Cerebellar cortex (tissue), 1 donor: ENCODE results near the gene TWIST1.

Experiments
- DNase-seq: peaks from one replicate; pipeline ENCODE4 v3.0.0-alpha.2; 2015; ENCODE audit warnings: low spot score

TWIST1 gene

GRCh38 chr7:19117091-19117869 is at the start of gene TWIST1:
Gene TWIST1, minus strand, starts transcription at chr7:19117636. Its CDS starts 315 bp downstream, at chr7:19117321.
- DNase-seq, result no peak

GRCh38 chr7:19161671-19162070 is 44.2 kb upstream of the TWIST1 start:
- DNase-seq, result no peak

DNA sequence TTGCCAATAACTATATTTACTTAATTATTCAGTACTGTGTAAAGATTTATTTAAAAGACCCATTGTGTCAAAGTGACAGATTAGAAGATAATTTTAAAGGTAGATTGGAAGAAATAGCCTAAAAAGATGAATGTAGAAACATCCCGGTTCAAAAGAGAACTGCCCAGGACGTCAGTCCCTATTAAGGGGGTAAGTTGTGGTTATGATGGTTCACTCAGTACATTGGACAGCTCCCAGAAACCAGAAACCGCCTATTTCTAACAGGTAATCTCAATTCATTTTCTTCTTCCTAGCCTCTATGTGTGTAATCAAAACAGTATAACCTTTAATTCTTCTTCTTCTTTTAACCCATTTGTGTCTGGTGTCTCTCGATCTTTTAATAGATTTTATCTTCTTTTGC is 29.3 kb upstream of the TWIST1 start:
- DNase-seq, result no peak

GRCh38 chr7:19145434-19146115 is 28.1 kb upstream of the TWIST1 start:
- no peak for DNase-seq

- no peak for DNase-seq
Observed at GRCh38 chr7:19144661-19145433, 27.4 kb upstream of the TWIST1 start, which contains the start of gene FERD3L. Gene FERD3L, minus strand, starts transcription at chr7:19145421. Its CDS starts 59 bp downstream, at chr7:19145362.

DNA sequence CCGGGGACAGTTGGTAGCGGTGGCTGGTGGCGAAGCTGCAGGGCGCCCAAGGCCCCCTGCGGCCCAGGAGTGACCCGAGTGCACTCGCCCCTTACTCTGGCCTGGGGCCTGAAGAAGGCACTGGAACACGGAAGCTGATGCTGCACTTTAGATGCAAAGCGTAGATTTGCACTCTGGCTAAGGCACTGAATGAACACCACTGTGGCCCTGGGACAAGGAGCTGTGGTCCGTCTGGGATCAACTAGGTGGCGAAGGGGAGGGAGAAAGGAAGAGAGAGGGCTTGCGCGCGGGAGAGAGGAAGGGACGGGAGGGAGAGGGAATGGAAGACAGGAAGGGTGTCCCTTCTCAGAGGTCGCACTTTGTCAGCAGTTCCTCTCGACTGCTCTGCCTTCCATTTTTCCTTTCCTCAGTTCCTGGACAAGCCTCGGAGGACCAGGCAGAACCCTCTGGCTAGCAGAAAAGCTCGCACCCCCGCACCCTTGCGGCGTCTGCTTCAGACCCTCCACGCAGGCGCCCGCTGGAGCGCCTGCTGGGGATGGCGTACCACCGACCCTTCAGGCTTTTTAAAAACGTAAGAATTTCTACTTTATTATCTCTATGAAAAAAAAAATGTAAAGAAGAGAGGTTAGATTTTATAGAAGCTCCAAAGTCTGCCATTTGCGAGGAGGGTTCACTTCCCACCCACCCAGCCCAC is 26.6 kb upstream of the TWIST1 start:
- no peak for DNase-seq

- DNase-seq, result no peak
Observed at GRCh38 chr7:19139706-19140327, 22.4 kb upstream of the TWIST1 start.

DNA sequence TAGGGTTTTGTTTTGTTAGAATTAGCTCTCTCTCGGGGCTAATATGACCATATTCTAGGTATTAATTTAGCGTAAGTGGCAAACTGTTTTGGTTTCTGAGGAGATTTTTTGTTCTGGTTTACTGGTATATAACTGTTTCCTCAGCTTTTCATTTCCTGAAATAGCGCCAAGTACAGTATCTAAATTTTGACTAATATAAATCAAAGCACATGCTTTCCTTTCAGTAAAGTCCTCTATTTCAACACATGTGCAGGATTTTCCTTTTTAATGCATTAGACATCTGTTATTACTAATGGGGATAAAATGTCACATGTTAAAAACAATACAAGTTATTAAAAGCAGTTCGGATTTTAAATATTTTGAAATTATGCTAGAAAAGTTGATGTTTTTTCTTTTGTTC is 16.4 kb upstream of the TWIST1 start:
- DNase-seq, result no peak

- no peak for DNase-seq
Observed at GRCh38 chr7:19133390-19133789, 16.0 kb upstream of the TWIST1 start.

GRCh38 chr7:19128856-19129255 is 11.4 kb upstream of the TWIST1 start:
- DNase-seq, result no peak

GRCh38 chr7:19121977-19122588 is 4.6 kb upstream of the TWIST1 start:
- peak; percentile 2 for DNase-seq

DNA sequence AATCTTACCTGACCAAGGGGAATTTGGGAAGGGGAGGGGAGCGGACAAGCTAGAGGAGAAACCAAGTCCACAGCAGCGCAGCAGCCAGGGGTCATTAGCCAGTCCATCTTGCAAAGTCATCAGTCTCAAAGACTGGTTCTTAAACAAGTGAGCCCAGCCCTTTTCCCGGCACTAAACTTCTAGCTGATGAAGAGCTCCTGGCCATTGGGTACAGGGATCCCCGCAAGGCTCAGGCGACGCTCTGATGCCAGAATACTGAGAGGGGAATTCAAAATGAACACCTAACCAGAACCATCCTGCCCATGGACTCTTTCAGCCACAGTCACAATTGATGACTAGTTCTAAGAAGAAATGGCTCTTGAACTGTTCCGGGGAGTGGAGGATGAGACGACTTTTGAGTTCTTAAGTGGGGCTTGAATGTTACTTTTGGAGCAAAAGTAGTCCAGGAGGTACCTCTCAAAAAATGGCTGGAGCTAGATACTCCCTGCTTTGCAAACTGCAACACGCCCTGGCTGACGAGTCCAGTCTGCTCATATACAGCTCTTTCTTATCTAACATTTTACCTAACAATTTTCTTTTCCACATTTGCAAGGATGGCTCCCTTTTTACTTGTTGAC is 2.5 kb upstream of the TWIST1 start:
- no peak for DNase-seq

DNA sequence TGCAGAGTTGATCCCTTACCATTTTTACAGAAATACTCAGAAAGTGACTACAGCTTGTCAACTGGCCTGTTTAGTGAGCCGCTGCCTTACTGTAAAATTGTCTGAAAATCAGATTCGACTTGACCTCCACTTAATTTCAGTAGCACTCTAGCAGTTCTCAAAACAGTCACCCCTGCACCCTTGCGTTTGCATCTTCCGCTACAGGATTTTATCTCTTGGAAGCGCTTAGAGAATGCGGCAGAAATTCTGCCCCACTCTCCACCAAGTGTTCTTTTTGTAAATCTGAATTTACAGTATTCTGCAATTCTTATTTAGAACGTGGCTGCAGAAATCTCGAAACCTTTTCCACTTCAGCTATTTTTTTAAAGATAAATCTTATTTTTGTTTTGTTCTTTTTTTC is 1.9 kb upstream of the TWIST1 start:
- DNase-seq, result no peak

DNA sequence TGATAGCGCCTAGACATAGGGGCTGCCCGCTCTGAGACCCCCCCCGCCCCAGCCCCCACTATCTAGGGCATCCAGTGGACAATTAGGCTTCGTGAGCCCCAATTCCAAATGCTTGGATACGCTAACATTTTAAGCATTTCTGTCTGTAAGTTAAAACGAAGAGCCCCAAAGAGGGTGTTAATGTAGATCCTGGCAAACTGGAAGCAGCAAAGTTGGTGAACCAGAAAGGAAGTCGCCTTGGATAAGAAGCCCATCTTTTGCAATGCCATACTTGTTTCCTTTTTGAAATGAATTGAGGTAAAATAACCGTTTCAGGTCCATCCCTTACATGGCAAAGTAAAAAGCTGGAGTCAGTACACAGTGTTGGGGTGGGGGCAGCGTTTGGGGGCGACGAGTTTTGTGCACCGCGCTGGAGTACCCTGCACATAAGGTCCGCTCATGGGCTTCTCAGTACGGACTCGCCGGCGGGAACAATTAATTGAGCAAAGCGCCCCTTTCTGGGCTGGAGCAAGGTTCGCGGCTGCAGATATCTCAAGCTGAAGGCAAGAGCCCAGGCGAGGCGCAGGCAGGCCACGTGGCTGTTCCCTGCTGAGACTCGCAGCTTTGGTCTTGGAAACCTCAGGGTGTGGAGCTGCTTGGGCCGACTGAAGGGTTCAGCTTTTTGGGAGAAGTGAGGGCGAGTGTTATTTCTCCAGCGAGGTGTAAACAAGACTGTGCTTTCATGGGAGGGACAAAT is 1.4 kb upstream of the TWIST1 start:
- no peak for DNase-seq

GRCh38 chr7:19117870-19118608 is 603 bp upstream of the TWIST1 start:
- DNase-seq, result no peak

- no peak for DNase-seq
Observed at GRCh38 chr7:19116121-19117090, 1.0 kb downstream of the TWIST1 start.

DNA sequence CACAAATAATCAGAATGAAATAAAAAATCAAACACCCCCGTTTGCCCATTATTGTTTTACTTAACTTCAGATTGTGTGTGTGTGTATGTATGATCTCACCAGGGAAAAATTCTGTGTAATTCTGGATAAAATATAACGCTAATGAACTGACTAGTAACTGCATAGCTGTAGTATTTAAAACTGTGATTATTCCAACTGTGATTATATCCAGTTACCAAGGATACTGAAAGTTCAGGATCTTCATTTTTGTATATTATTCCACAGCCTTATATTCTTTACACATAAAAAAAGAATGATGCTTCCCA is 2.9 kb downstream of the TWIST1 start:
- DNase-seq, result no peak

GRCh38 chr7:19113855-19114550 is 3.4 kb downstream of the TWIST1 start:
- no peak for DNase-seq
